Panc1 (cell line): Measurements from ENCODE around the gene ZNF678. TPM values are rescaled to one million over a fixed set of nuclear protein-coding genes. Genes with fewer than 3 reads are reported as not detected.

Experiments
- ATAC-seq: fragments of 200-7000 bp; cut with Tn5 transposase; 2 replicates; pipeline ENCODE4 v1.9.1; 2020; ENCODE audit warnings: mild to moderate bottlenecking, moderate library complexity
- BruUV-seq: library from RNA; stranded (reverse); fragments of 400-500 nt; replicated peaks from 2 replicates; lab custom pipeline; 2021; lab: Mats Ljungman, UMichigan
- CTCF ChIA-PET: fragments of 300-600 bp; sonication (Branson Sonifier 250); formaldehyde crosslinking; loops from one replicate; lab custom pipeline; 2022; ENCODE audit warnings: antibody characterized with exemption; lab: Charles Lee
- POLR2A ChIA-PET: fragments of 300-600 bp; sonication (Branson Sonifier 250); formaldehyde crosslinking; loops from one replicate; lab custom pipeline; 2022; ENCODE audit warnings: antibody characterized with exemption; lab: Charles Lee
- DNase-seq: peaks from one replicate; pipeline ENCODE4 v3.0.0-alpha.2; 2010; ENCODE audit warnings: low read depth, low spot score
- H3K27ac ChIP-seq: 2 replicates; pipeline ENCODE4 v1.5.1; 2011; ENCODE audit warnings: mild to moderate bottlenecking, low read length, inconsistent platforms
- H3K27me3 ChIP-seq: fragments of 200-500 bp; sonication (Bioruptor generic); 2 replicates; pipeline ENCODE4 v1.6.0; 2014; ENCODE audit warnings: low read length, inconsistent platforms; ENCODE audit not compliant: control insufficient read depth, insufficient read depth
- H3K36me3 ChIP-seq: fragments of 200-500 bp; sonication (Bioruptor generic); 2 replicates; pipeline ENCODE4 v1.5.1; 2014; ENCODE audit warnings: inconsistent platforms, mild to moderate bottlenecking, low read length, moderate library complexity; ENCODE audit not compliant: control insufficient read depth, insufficient read depth
- H3K4me1 ChIP-seq: 2 replicates; pipeline ENCODE4 v1.5.1; 2011; ENCODE audit warnings: inconsistent platforms, mild to moderate bottlenecking, low read length, moderate library complexity; ENCODE audit not compliant: control insufficient read depth, insufficient read depth
- H3K4me3 ChIP-seq, 2 experiments: 2 replicates each; pipeline ENCODE4 v1.5.1; 2011 to 2012; ENCODE audit warnings: low read depth in 2 of 2, low read length in 2 of 2, mild to moderate bottlenecking in 2 of 2, inconsistent platforms in 1 of 2, moderate library complexity in 1 of 2
- H3K9me3 ChIP-seq: fragments of 200-500 bp; sonication (Bioruptor generic); 2 replicates; pipeline ENCODE4 v1.5.1; 2014; ENCODE audit warnings: low read depth, mild to moderate bottlenecking, inconsistent platforms, low read length, moderate library complexity; ENCODE audit not compliant: control insufficient read depth, insufficient read depth
- CTCF ChIP-seq: fragments of 450-650 bp; IDR thresholded peaks from 2 replicates; pipeline ENCODE4 v1.5.1; 2017; ENCODE audit warnings: mild to moderate bottlenecking
- POLR2AphosphoS5 ChIP-seq: IDR thresholded peaks from 2 replicates; pipeline ENCODE4 v1.6.1; 2012; ENCODE audit warnings: mild to moderate bottlenecking, low read depth, low read length, moderate library complexity
- REST ChIP-seq, 2 experiments: IDR thresholded peaks; 2 replicates each; pipeline ENCODE4 v1.6.1; 2011 to 2012; ENCODE audit warnings: low read depth in 2 of 2, control low read depth in 1 of 2, low read length in 1 of 2, mild to moderate bottlenecking in 1 of 2, moderate library complexity in 1 of 2; ENCODE audit not compliant: insufficient read depth in 1 of 2
- SIN3A ChIP-seq: IDR thresholded peaks from 2 replicates; pipeline ENCODE4 v1.6.1; 2012; ENCODE audit warnings: low read depth, mild to moderate bottlenecking, low read length, moderate library complexity, borderline replicate concordance; ENCODE audit not compliant: insufficient read depth
- TCF7L2 ChIP-seq: IDR thresholded peaks from 2 replicates; pipeline ENCODE4 v1.6.1; 2011; ENCODE audit warnings: mild to moderate bottlenecking, low read depth, low read length, inconsistent platforms
- in situ Hi-C: cut with HindIII; loops from 2 replicates; pipeline ENCODE4 v1.10.0; 2016; ENCODE audit warnings: low sequenced_read_pairs, low pct_unique_long_range_greater_than_20kb
- intact Hi-C: fragments of 100-400 bp; cut with micrococcal nuclease; formaldehyde crosslinking; loops from one replicate; pipeline ENCODE4 v1.10.0; 2022; ENCODE audit not compliant: unreplicated experiment
- total RNA-seq: library from RNA; stranded (reverse); gene quantifications from one replicate; pipeline ENCODE4 v1.2.1, GENCODE V29; 2021; ENCODE audit not compliant: unreplicated experiment

The ZNF678 gene
- total RNA-seq, 1 experiment from 2014 or later, result 8.0 TPM

- no peaks in the 10 kb centered on the region for H3K4me1 ChIP-seq
- ChIA-PET POLR2A (no interaction called here), CTCF (no interaction called here)
- H3K27me3 ChIP-seq, result no peaks in the 10 kb centered on the region
- no TSS peak for BruUV-seq
- H3K36me3 ChIP-seq, result no peaks in the 10 kb centered on the region
- peaks cover 44% of the 10 kb centered on the region; the same call in 1 of the 2 replicates for H3K9me3 ChIP-seq
- TF ChIP-seq POLR2AphosphoS5, result no peak
- in situ Hi-C loops (no loop called here), intact Hi-C loops (no loop called here)
- DNase-seq (no peak), ATAC-seq (no peak)
- H3K4me3 ChIP-seq, result no peak overlapping the region
- H3K27ac ChIP-seq, result no peak overlapping the region
These were observed 9.4 kb downstream of the ZNF678 start for GRCh38 chr1:227572752-227573151.

GRCh38 chr1:227574926-227575325, 11.6 kb downstream of the ZNF678 start:
- BruUV-seq, result no TSS peak
- Histone ChIP-seq H3K36me3 (no peaks in the 10 kb centered on the region), H3K27me3 (no peaks in the 10 kb centered on the region), H3K9me3 (peaks cover 45% of the 10 kb centered on the region; the same call in 1 of the 2 replicates), H3K4me3 (no peak overlapping the region), H3K27ac (no peak overlapping the region), H3K4me1 (no peaks in the 10 kb centered on the region)
- CTCF ChIA-PET, result no interaction called here
- DNase-seq (no peak), ATAC-seq (no peak)
- in situ Hi-C loops, result no loop called here
- POLR2A ChIA-PET, result no interaction called here
- intact Hi-C loops, result no loop called here
- no peak for TF ChIP-seq POLR2AphosphoS5

GRCh38 chr1:227576189-227576588, 12.8 kb downstream of the ZNF678 start:
- no peak for DNase-seq
- BruUV-seq, result no TSS peak
- TF ChIP-seq REST (IDR thresholded peaks at IDR 0.05; ENCODE audit: insufficient read depth in 1 of 2, low read depth in 2 of 2, low read length in 1 of 2) (no peak), TCF7L2 (no peak), POLR2AphosphoS5 (no peak), CTCF (no peak), SIN3A (no peak)
- no peak overlapping the region for H3K27ac ChIP-seq
- intact Hi-C loops (no loop called here), in situ Hi-C loops (no loop called here)
- no peak for ATAC-seq
- H3K4me3 ChIP-seq, result no peak overlapping the region
- no peaks in the 10 kb centered on the region for H3K27me3 ChIP-seq
- ChIA-PET POLR2A (interaction anchor here (0.6 kb wide), 1 partner anchor 38 kb away, joined by 16 read pairs; no protein-coding TSS in a partner anchor), CTCF (no interaction called here)
- H3K36me3 ChIP-seq, result no peaks in the 10 kb centered on the region
- no peaks in the 10 kb centered on the region for H3K4me1 ChIP-seq
- peaks cover 45% of the 10 kb centered on the region; the same call in 1 of the 2 replicates for H3K9me3 ChIP-seq
